NCI-H526 (cell line): ENCODE measurements around the gene TIPIN.
A peak's percentile ranks its signal among the peaks of the same experiment; 100 is the strongest.
"Not testable (repeated sequence)": the region's sequence is repeated elsewhere in the genome, so short reads cannot be mapped to it uniquely, and the experiment has no call there.

Experiments
- DNase-seq, 2 experiments: peaks; one replicate each; lab custom pipeline; 2025; lab: John Stamatoyannopoulos, UW

TIPIN gene

GRCh38 chr15:66356359-66357236, at the start of gene TIPIN:
Gene TIPIN (minus strand): TSS chr15:66356685. CDS start chr15:66352947, 3,738 bp downstream.
- DNase-seq: peak; percentile 92 to 98

GRCh38 chr15:66405615-66406014, 49.1 kb upstream of the TIPIN start:
- DNase-seq: no peak

DNA sequence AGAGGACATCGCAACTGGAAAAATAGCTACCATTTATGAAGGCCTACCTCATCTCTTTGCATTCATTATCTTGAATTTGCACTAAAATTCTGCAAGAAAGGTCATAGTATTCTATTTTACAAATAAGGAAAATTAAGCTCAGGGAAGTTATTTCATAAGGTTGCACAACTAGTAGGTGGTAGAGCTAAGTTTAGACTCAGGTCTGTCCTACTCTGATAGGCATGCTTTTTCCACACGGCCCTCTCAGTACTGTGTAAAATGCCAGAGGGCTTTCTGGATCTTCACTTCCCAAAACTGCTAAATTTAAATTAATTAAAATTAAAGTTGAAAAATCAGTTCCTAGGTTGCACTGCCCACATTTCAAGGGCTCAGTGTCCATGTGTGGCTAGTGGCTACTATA, 48.5 kb upstream of the TIPIN start:
- DNase-seq: no peak

DNA sequence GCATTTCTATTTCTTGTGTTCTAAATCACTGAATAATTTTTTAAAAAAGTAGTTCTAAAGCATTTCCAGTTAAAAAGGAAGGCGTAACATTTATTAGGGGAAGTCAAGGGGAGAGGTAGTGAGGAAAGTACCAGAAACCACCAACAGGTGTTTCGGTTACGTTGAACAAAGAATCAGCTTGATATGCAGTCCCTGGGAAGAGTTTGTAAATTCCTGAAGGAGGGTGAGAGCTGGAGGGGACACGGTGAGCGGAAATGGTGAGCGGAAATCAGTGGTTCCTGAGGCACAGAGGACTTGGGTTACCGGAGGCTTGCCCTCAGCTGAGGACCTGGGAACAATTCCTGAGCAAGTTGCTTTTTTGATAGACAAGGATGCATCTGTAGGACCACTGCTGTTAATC, 48.0 kb upstream of the TIPIN start:
- no peak for DNase-seq

- DNase-seq: no peak
These were observed 47.6 kb upstream of the TIPIN start for GRCh38 chr15:66404122-66404521.

DNA sequence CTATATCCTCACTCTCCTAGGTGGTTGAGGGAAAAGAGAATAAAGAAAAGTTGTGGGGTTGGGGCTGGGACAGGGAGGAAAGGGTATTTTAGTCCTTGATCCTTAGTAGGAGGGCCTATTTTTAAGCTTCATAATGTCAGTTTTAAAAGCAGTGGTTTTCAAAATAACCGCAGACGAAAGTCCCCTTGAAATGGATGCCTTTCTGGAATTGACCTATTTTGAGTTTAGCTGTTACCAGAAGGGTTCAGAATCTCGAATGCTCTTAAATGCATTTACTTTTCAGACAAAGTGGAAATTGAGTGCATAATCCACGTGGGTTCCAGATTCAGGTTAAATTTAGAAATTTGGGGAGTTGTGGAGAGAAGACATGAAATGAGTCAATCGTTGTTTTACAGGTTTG, 46.8 kb upstream of the TIPIN start:
- DNase-seq: no peak

DNA sequence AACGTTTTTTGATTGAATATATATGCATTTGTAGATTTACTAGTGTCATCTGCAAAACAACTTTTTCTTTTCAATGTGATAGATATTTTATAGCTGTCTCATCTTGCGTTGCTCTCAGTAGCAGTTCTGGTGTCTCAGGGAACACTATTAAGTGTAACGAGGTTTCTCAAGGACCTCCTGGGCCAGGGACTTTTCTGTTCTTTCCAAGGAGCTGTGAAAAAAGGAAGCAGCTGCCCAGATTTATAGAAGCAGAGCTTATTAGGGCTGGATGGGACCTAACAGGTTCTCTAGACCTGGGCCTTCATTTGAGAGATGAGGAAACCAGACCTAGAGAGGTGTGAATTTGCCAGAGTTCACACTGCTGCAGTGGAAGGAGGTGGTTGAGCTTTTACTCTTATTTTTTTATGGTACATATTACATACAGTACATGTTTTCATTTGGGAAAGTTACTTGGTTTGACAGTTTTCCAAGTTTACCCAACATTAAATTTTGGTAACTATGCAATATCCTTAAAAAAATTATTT, 46.3 kb upstream of the TIPIN start:
- DNase-seq: no peak

- DNase-seq: no peak
These were observed 44.9 kb upstream of the TIPIN start for GRCh38 chr15:66401130-66402021.

DNA sequence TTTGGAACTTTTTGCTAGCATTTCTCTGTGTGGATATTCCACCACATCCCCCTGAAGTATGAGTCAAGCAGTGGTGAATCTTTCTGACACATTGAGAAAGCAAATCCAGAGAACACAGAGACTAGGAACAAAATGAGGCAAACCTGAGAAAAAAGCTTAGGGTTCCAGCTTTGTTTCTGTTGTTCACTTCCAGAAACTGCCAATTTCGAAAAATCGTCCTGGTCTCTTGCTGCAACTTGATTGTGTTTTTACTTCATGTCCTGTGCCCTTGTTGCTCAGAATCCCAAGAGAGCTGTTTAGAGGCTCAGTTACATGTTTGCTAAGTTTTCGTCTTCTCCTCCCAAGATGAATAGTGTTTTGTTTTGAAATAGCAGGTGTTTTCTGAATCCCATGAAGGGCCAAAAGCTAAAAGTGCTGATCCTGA, 43.9 kb upstream of the TIPIN start:
- DNase-seq: no peak

DNA sequence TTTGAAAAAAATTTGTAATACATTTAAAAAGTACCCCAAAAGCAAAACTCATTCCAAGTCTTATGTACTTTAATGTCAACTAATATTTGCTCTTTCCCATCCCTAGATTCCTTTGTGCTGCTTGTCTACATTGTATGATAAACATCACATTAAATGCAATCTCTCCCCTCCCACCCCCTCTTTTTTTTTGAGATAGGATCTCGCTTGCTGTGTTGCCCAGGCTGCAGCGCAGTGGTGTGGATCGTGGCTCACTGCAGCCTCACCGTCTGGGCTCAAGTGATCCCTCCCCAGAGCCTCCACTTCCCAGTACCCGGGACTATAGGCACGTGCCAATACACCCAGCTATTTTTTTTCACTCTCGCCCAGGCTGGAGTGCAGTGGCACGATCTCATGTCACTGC, 42.8 kb upstream of the TIPIN start:
- DNase-seq: no peak

GRCh38 chr15:66394915-66395314, 38.4 kb upstream of the TIPIN start:
- DNase-seq: no peak

DNA sequence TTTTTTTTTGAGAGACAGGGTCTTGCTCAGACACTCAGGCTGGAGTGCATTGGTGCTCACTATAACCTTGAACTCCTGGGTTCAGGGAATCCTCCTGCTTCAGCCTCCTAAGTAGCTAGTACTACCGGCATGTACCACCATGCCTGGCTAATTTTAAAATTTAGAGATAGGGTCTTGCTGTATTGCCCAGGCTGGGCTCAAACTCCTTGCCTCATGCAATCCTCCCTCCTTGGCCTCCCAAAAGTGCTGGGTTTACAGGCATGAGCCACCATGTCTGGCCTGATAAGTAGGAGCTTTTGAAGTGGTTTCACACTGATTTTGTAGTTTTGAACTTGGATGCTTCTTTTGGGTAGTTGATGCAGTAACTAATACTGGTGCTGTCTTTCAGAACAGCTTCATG, 38.0 kb upstream of the TIPIN start:
- no peak for DNase-seq

DNA sequence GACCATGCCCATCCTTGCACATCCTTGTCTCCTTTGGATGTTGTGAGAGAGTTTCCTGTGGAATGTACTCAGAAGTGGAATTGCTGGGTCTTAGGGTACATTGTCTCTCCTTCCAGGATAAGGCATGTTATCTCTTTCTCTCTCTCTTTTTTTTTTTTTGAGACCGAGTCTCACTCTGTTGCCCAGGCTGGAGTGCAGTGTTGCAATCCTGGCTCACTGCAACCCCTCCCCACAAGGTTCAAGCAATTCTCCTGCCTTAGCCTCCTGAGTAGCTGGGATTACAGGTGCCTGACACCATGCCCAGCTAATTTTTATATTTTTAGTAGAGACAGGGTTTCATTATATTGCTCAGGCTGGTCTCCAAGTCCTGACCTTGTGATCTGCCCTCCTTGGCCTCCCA, 36.6 kb upstream of the TIPIN start:
- DNase-seq: not testable (repeated sequence)

DNA sequence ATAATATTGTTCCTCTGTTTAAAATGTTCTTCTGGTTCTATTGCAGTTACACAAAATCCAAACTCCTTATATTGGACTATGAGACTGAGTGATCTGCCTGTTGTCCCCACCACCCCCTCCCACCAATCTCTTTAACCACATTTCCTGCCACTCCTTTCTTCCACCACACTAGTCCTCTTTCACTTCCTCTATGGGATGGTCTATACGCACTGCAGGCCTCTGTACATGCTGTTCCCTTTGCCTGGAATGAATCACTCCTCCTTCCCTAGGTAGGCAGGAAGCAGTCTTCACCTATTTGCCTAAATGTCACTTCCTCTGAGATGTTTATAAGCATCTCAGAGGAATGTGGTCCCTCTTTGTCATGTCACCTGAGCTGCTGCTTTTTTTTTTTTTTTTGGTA, 34.2 kb upstream of the TIPIN start:
- no peak for DNase-seq

DNA sequence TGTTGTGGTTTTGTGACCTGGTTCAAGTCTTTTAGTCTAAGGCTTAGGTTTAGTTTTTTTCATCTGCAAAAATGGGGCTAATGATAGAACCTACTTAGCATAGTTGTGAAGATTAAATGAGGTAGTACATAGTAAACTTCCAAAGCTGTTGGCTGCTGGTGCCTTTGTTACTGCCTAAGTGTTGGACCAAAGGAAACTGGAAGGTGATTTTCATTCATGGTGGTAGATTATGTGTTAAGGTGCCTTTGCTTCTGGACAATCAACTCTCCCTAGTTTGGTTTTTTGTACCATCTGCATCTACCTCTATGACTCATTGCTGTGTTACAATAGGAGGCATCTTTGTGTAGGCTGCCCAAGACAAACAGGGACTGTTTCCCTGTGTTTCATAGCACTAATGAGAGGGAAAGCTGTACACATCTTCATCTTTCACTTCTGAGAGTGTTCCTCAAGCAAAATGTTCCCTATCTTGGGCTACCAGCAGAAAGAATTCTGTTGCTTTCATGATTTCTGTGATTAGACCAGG, 33.4 kb upstream of the TIPIN start:
- no peak for DNase-seq

GRCh38 chr15:66389098-66389858, 32.8 kb upstream of the TIPIN start:
- DNase-seq: no peak

DNA sequence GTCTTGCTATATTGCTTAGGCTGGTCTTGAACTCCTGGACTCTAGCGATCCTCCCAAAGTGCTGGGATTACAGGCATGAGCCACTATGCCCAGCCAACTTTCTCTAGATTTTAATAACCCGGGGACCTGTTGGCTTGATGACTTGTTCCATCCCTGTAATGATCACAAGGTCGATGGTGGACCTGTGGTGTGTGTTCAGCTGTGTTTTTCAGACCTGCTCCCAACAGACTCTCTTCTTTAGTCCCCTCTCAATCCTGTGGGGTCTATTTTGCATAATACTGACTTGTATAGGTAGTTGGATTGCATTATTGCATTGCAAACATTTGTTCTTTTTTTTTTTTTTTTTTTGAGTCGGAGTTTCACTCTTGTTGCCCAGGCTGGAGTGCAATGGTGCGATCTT, 32.1 kb upstream of the TIPIN start:
- DNase-seq: peak in 1 of 2 experiments; percentile 16

- DNase-seq: no peak
These were observed 31.5 kb upstream of the TIPIN start for GRCh38 chr15:66388043-66388363.

DNA sequence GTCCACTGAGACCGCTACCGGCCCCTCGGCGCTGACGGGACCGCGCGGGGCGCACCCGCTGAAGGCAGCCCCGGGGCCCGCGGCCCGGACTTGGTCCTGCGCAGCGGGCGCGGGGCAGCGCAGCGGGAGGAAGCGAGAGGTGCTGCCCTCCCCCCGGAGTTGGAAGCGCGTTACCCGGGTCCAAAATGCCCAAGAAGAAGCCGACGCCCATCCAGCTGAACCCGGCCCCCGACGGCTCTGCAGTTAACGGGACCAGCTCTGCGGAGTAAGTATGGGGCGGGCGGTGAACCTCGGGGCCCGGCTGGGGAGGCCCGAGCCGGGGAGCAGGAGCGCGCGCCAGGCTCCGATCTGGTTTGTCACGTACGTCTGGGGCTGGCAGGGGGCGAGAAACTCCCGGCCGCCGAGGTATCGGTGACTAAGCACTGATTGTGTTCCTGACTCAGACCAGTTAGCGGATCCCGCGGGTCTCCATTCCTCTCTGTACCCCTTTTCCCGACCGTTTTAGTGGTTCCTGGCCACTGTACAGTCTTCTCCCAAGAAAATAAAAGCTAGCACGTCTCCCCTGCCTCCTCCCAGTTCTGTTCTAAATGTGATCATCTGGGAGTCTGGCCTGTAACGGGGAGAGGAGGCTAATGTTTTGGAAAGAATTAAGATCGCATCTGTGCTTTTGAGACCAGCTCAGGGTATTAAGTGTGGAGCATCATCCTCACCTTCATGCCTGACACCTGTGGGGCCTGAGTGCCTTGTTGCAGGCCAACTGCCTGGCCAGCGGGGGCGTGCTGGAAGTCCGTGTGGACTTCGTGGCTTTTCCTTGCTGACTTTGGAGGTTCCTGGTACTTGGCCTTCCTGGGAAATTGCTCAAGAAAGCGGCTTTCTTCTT, 30.9 kb upstream of the TIPIN start:
- DNase-seq: peak; percentile 20 to 58

- DNase-seq: peak; percentile 92 to 99
These were observed 30.0 kb upstream of the TIPIN start, which contains the start of gene MAP2K1 for GRCh38 chr15:66386204-66387123. Gene MAP2K1 (plus strand): TSS chr15:66386912. CDS start chr15:66387348, 436 bp downstream.
